K562 (cell line): ENCODE results near the gene MCCC1. TPM values are rescaled to one million over a fixed set of nuclear protein-coding genes. Genes with fewer than 3 reads are reported as not detected.

Experiments used
- ATAC-seq: fragments of 200-7000 bp; cut with Tn5 transposase; 3 replicates; pipeline ENCODE4 v1.9.1; 2020; ENCODE audit warnings: moderate library complexity
- BruUV-seq: library from RNA; stranded (reverse); fragments of 400-500 nt; replicated peaks from 2 replicates; lab custom pipeline; 2021; lab: Mats Ljungman, UMichigan
- CTCF ChIA-PET: fragments of 300-600 bp; formaldehyde crosslinking; extraction: SDS; loops from one replicate; lab custom pipeline; 2021; ENCODE audit warnings: low intra/inter-chr PET ratio; lab: Yijun Ruan, JAX
- POLR2A ChIA-PET: fragments of 300-600, 350-650 bp; sonication (Branson Sonifier 250); formaldehyde crosslinking; extraction: SDS; loops from one replicate; lab custom pipeline; 2021; ENCODE audit warnings: antibody characterized with exemption, inconsistent platforms; lab: Yijun Ruan, JAX
- DNase-seq, 4 experiments: peaks; one replicate each; pipeline versions ENCODE4 v3.0.0 to v3.0.0-alpha.2; 2011 to 2018; ENCODE audit warnings: low spot score in 3 of 4, mixed read lengths in 3 of 4; ENCODE audit errors: extremely low read depth in 1 of 4
- FAIRE-seq: peaks from 2 replicates; lab custom pipeline; 2011; peaks lifted over from hg19 to GRCh38; lab: Jason Lieb, UNC
- H2AFZ ChIP-seq: 2 replicates; pipeline ENCODE4 v1.6.0; 2011; ENCODE audit warnings: low read depth, low read length, control low read depth, inconsistent platforms
- H3K27ac ChIP-seq: fragments of 200-600 bp; 3 replicates; pipeline ENCODE4 v1.8.0; 2011; ENCODE audit warnings: low read depth, mild to moderate bottlenecking, control low read depth, inconsistent platforms, low read length, moderate library complexity, mixed read lengths; ENCODE audit errors: extremely low read depth
- H3K27me3 ChIP-seq, 2 experiments: fragments of 300-600 bp in 1 of 2; 2 replicates in 1 of 2; 3 replicates in 1 of 2; pipeline versions ENCODE4 v1.6.0 to v1.8.0; 2011; ENCODE audit warnings: inconsistent platforms in 2 of 2, low read length in 2 of 2, mild to moderate bottlenecking in 1 of 2, mixed read lengths in 1 of 2, moderate library complexity in 1 of 2; ENCODE audit not compliant: control insufficient read depth in 2 of 2, insufficient read depth in 2 of 2
- H3K36me3 ChIP-seq: fragments of 300-600 bp; 3 replicates; pipeline ENCODE4 v1.8.0; 2011; ENCODE audit warnings: mild to moderate bottlenecking, low read length, inconsistent platforms; ENCODE audit not compliant: control insufficient read depth, insufficient read depth
- H3K4me1 ChIP-seq, 2 experiments: fragments of 200-600 bp in 1 of 2; replicated peaks in 1 of 2; 2 replicates in 1 of 2; 3 replicates in 1 of 2; pipeline versions ENCODE4 v1.5.1 to v1.8.0; 2011; ENCODE audit warnings: inconsistent platforms in 2 of 2, low read length in 2 of 2, mild to moderate bottlenecking in 1 of 2, mixed read lengths in 1 of 2, moderate library complexity in 1 of 2; ENCODE audit not compliant: control insufficient read depth in 2 of 2, insufficient read depth in 2 of 2
- H3K4me2 ChIP-seq: 2 replicates; pipeline ENCODE4 v1.6.1; 2011; ENCODE audit warnings: low read length, control low read depth, inconsistent platforms, mixed read lengths; ENCODE audit not compliant: insufficient read depth
- H3K4me3 ChIP-seq: fragments of 200-600 bp; sonication (generic), shearing (Covaris generic); 2 replicates; pipeline ENCODE4 v1.5.1; 2016; ENCODE audit warnings: control low read depth, inconsistent platforms
- H3K79me2 ChIP-seq: fragments of 200-600 bp; 3 replicates; pipeline ENCODE4 v1.8.0; 2011; ENCODE audit warnings: low read length, inconsistent platforms; ENCODE audit not compliant: control insufficient read depth, insufficient read depth
- H3K9ac ChIP-seq, 2 experiments: 2 replicates each; pipeline versions ENCODE4 v1.6.0 to v1.6.1; 2011; ENCODE audit warnings: low read depth in 2 of 2, low read length in 2 of 2, control low read depth in 1 of 2, inconsistent platforms in 1 of 2, mild to moderate bottlenecking in 1 of 2, mixed read lengths in 1 of 2; ENCODE audit not compliant: insufficient read depth in 1 of 2
- H3K9me1 ChIP-seq: one replicate; pipeline ENCODE4 v1.6.0; 2011; ENCODE audit warnings: inconsistent platforms, mild to moderate bottlenecking, low read length, moderate library complexity; ENCODE audit not compliant: control insufficient read depth, insufficient read depth
- H3K9me3 ChIP-seq: replicated peaks from 2 replicates; pipeline ENCODE4 v1.5.1; 2011; ENCODE audit warnings: low read depth, low read length, inconsistent platforms; ENCODE audit not compliant: control insufficient read depth, insufficient read depth
- H4K20me1 ChIP-seq: replicated peaks from 2 replicates; pipeline ENCODE4 v1.6.1; 2011; ENCODE audit warnings: low read length, inconsistent platforms, mixed read lengths; ENCODE audit not compliant: control insufficient read depth, insufficient read depth
- ARID3B ChIP-seq: fragments of 250-450 bp; sonication (Bioruptor Pico); IDR thresholded peaks from 2 replicates; pipeline ENCODE4 v1.4.0; 2020; ENCODE audit warnings: borderline replicate concordance
- BCOR ChIP-seq: fragments of 450-650 bp; IDR thresholded peaks from 2 replicates; pipeline ENCODE4 v1.6.1; 2016
- JUND ChIP-seq, 2 experiments: IDR thresholded peaks; 2 replicates in 1 of 2; 3 replicates in 1 of 2; pipeline ENCODE4 v1.6.1; 2011; ENCODE audit warnings: borderline replicate concordance in 2 of 2, low read depth in 2 of 2, low read length in 2 of 2, improper control_type of control experiment in 1 of 2, missing biosample characterization in 1 of 2, missing genetic modification characterization in 1 of 2, missing genetic modification reagents in 1 of 2
- NEUROD1 ChIP-seq: fragments of 150-350 bp; IDR thresholded peaks from 2 replicates; pipeline ENCODE4 v1.6.1; 2014; ENCODE audit warnings: borderline replicate concordance, low read length, low read depth; ENCODE audit not compliant: partially characterized antibody
- RNF2 ChIP-seq: sonication (generic); IDR thresholded peaks from 2 replicates; pipeline ENCODE4 v1.6.1; 2016
- SMAD2 ChIP-seq: fragments of 150-350 bp; IDR thresholded peaks from 2 replicates; pipeline ENCODE4 v1.6.1; 2014; ENCODE audit warnings: low read depth, mild to moderate bottlenecking, low read length
- TCF7L2 ChIP-seq: fragments of 150-350 bp; IDR thresholded peaks from 2 replicates; pipeline ENCODE4 v1.6.1; 2016; ENCODE audit warnings: low read depth, mild to moderate bottlenecking, low read length, moderate library complexity
- THRB ChIP-seq: fragments of 450-650 bp; formaldehyde crosslinking; conservative IDR thresholded peaks from 2 replicates; pipeline ENCODE4 v1.4.0; 2022; ENCODE audit warnings: mild to moderate bottlenecking, missing genetic modification characterization
- ZC3H11A ChIP-seq: IDR thresholded peaks from 2 replicates; pipeline ENCODE4 v1.6.1; 2012; ENCODE audit warnings: low read depth, low read length, improper control_type of control experiment
- ZC3H8 ChIP-seq: fragments of 450-650 bp; IDR thresholded peaks from 2 replicates; pipeline ENCODE4 v1.6.1; 2017
- ZNF511 ChIP-seq: sonication (generic); formaldehyde crosslinking; IDR thresholded peaks from 2 replicates; pipeline ENCODE4 v1.8.0; 2022; ENCODE audit warnings: mild to moderate bottlenecking, missing genetic modification reagents
- ZNF639 ChIP-seq, 2 experiments: fragments of 200-800 bp in 1 of 2; sonication (Bioruptor generic) in 1 of 2; sonication (generic) in 1 of 2; formaldehyde crosslinking in 1 of 2; IDR thresholded peaks in 1 of 2; conservative IDR thresholded peaks in 1 of 2; 2 replicates each; pipeline versions ENCODE4 v1.5.0 to v1.6.1; 2016 to 2020; ENCODE audit warnings: missing compliant biosample characterization in 1 of 2, missing genetic modification characterization in 1 of 2, missing genetic modification reagents in 1 of 2
- ZNF785 ChIP-seq: fragments of 250-450 bp; sonication (Bioruptor Pico); IDR thresholded peaks from 2 replicates; pipeline ENCODE4 v1.4.0; 2020; ENCODE audit warnings: mild to moderate bottlenecking
- WGBS: fragments of 100-300 bp; shearing (Covaris generic); methylation state at CpG from one replicate; pipeline ENCODE4 v1.1.6; 2016; ENCODE audit warnings: low coverage, mixed read lengths; ENCODE audit not compliant: insufficient coverage; ENCODE audit errors: missing lambda C conversion rate; 5-methylcytosine and 5-hydroxymethylcytosine counted together
- in situ Hi-C: fragments of 300-500 bp; cut with MboI; formaldehyde crosslinking; loops from 4 replicates; pipeline ENCODE4 v1.15.0; 2018; ENCODE audit warnings: inconsistent platforms, mixed read lengths
- intact Hi-C: fragments of 100-400 bp; cut with micrococcal nuclease; formaldehyde crosslinking; loops from 2 replicates; pipeline ENCODE4 v1.14.2; 2022
- polyA plus RNA-seq, 8 experiments: library from polyadenylated mRNA; depleted of rRNA in 4 of 8; stranded (reverse) in 5 of 8; unstranded in 3 of 8; fragments of >200 nt; fragmentation: Nextera tagmentation in 2 of 8; fragmentation: Illumina TruSeq in 1 of 8; extraction: Ambion mirVana in 2 of 8; extraction: Trizol in 1 of 8; gene quantifications; 2 replicates each; pipeline versions ENCODE4 v1.2.1 to v1.2.3, GENCODE V29; 2011 to 2014; ENCODE audit warnings: inconsistent platforms in 1 of 8, missing spikeins in 1 of 8
- total RNA-seq, 7 experiments: library from RNA; depleted of rRNA in 6 of 7; stranded (reverse); fragments of >200 nt in 6 of 7; fragmentation: Illumina TruSeq in 2 of 7; extraction: Trizol in 2 of 7; gene quantifications; 2 replicates each; pipeline versions ENCODE4 v1.2.1 to v1.2.3, GENCODE V29; 2011 to 2021; ENCODE audit warnings: low replicate concordance in 1 of 7

The MCCC1 gene
- total and polyA plus RNA-seq, 9 of the 15 experiments (the other 6 are each of a cell fraction or from before 2014, with no cell fraction given): 13.7 to 26.9 (median 23.0) TPM

GRCh38 chr3:182980204-182981037, 118.9 kb downstream of the MCCC1 start, which contains the start of gene DCUN1D1 (continued):
- TF ChIP-seq ZNF639 (CRISPR knock-in tag; conservative IDR thresholded peaks at IDR 0.05 in 1 of 2, IDR thresholded peaks at IDR 0.05 in 1 of 2): peak in 1 of 2 experiments; percentile 62; a peak in 2 of 4 replicates

GRCh38 chr3:182979674-182980191, 119.6 kb downstream of the MCCC1 start:
- intact Hi-C loops (loop anchor here (2.0 kb wide), 1 partner anchor 59 kb away; no protein-coding TSS in a partner anchor), in situ Hi-C loops (no loop called here)
- ATAC-seq (peak; percentile 15), DNase-seq (peak; percentile 24 to 50 (median 30)), FAIRE-seq (no peak)
- Histone ChIP-seq H3K4me1 (peaks cover 22 to 36% of the 10 kb centered on the region in 2 experiments), H3K9me3 (no peaks in the 10 kb centered on the region), H3K27me3 (no peaks in the 10 kb centered on the region), H3K27ac (peak overlapping the region; percentile 72), H3K9me1 (no peaks in the 10 kb centered on the region), H3K4me2 (peak overlapping the region; percentile 89), H3K79me2 (peaks cover 52% of the 10 kb centered on the region), H2AFZ (peak overlapping the region; percentile 60), H4K20me1 (0 out of 2 replicates have a peak, but pooled peaks cover 3% of the 10 kb centered on the region), H3K4me3 (peak overlapping the region; percentile 74), H3K9ac (peak overlapping the region; percentile 75 to 95), H3K36me3 (no peaks in the 10 kb centered on the region)
- POLR2A ChIA-PET: interaction anchor here (1.2 to 1.6 kb wide), 3 partner anchors 10 to 22 kb away, joined by 3 to 5 read pairs (median 4); no protein-coding TSS in a partner anchor
- WGBS: 0% methylated on average over 8 of the region's 29 CpGs
- no TSS peak for BruUV-seq
- CTCF ChIA-PET: no interaction called here
- TF ChIP-seq ZC3H11A: no peak
- no peak for TF ChIP-seq NEUROD1
- no peak for TF ChIP-seq ARID3B (CRISPR knock-in tag)
- no peak for TF ChIP-seq TCF7L2
- peak; percentile 32; the same call in 1 of the 2 replicates for TF ChIP-seq RNF2
- no peak for TF ChIP-seq THRB (CRISPR knock-in tag)
- TF ChIP-seq ZC3H8: no peak
- TF ChIP-seq BCOR: no peak
- TF ChIP-seq ZNF511 (CRISPR knock-in tag): no peak
- 0 out of 2 replicates have a peak, but pooled peaks have one; percentile 7 for TF ChIP-seq JUND (IDR thresholded peaks at IDR 0.05; ENCODE audit: borderline replicate concordance, low read depth, low read length)
- no peak for TF ChIP-seq JUND (tag; IDR thresholded peaks at IDR 0.05; ENCODE audit: borderline replicate concordance, low read depth, low read length)
- no peak for TF ChIP-seq SMAD2
- no peak for TF ChIP-seq ZNF785 (CRISPR knock-in tag)
